Breast epithelium (tissue), 4 donors: ENCODE data around the gene FADD. TPM values are rescaled to one million over a fixed set of nuclear protein-coding genes. Genes with fewer than 3 reads are reported as not detected.

Experiments
- DNase-seq, 2 donors: peaks; one replicate each; pipeline ENCODE4 v3.0.0-alpha.2; 2019; ENCODE audit warnings: low spot score in 2 of 2
- H3K27ac ChIP-seq, 2 donors: fragments of 200-600 bp; sonication (generic) in 1 of 2; one replicate each; pipeline ENCODE4 v1.5.1; 2016 to 2019; ENCODE audit warnings: mild to moderate bottlenecking in 1 of 2
- H3K27me3 ChIP-seq, 2 donors: fragments of 200-600 bp; sonication (generic) in 1 of 2; one replicate each; pipeline versions ENCODE4 v1.5.1 to v1.6.0; 2017 to 2019; ENCODE audit warnings: control low read depth in 1 of 2, mild to moderate bottlenecking in 1 of 2
- H3K36me3 ChIP-seq: fragments of 200-600 bp; one replicate; pipeline ENCODE4 v1.5.1; 2019
- H3K4me1 ChIP-seq, 2 donors: fragments of 200-600 bp; sonication (generic); one replicate each; pipeline ENCODE4 v1.5.1; 2016 to 2019; ENCODE audit warnings: control low read depth in 1 of 2
- H3K4me3 ChIP-seq, 3 donors: fragments of 200-600 bp; sonication (generic); 1 replicate in 2 of 3; 2 replicates in 1 of 3; pipeline ENCODE4 v1.5.1; 2016 to 2019; ENCODE audit warnings: mild to moderate bottlenecking in 3 of 3, moderate library complexity in 2 of 3
- H3K9me3 ChIP-seq, 2 donors: fragments of 200-600 bp; sonication (generic) in 1 of 2; one replicate each; pipeline ENCODE4 v1.5.1; 2016 to 2019; ENCODE audit warnings: control low read depth in 1 of 2
- POLR2A ChIP-seq: fragments of 450-650 bp; IDR thresholded peaks from one replicate; pipeline ENCODE4 v1.6.1; 2016; ENCODE audit warnings: antibody characterized with exemption, mild to moderate bottlenecking, moderate library complexity
- POLR2AphosphoS5 ChIP-seq, 3 donors: sonication (generic); formaldehyde crosslinking; IDR thresholded peaks; one replicate each; pipeline ENCODE4 v1.6.1; 2017; ENCODE audit warnings: antibody characterized with exemption in 3 of 3
- intact Hi-C: fragments of 100-400 bp; cut with DNase I; formaldehyde crosslinking; loops from one replicate; pipeline ENCODE4 v1.15.1; 2023; ENCODE audit warnings: low total_unique reads
- total RNA-seq, 3 donors: library from RNA; depleted of rRNA; stranded (reverse); fragments of >200 nt; gene quantifications; one replicate each; pipeline ENCODE4 v1.1.0, GENCODE V29; 2016
- TF ChIP-seq, protein P1 (sequence below), 3 donors: fragments of 450-650 bp; IDR thresholded peaks; one replicate each; pipeline ENCODE4 v1.5.1; 2016 to 2017; ENCODE audit warnings: antibody characterized with exemption in 3 of 3, mild to moderate bottlenecking in 3 of 3, moderate library complexity in 3 of 3

Gene FADD
- total RNA-seq, 3 donors from 2014 or later = 17.6 to 33.1 (median 30.2) TPM

DNA sequence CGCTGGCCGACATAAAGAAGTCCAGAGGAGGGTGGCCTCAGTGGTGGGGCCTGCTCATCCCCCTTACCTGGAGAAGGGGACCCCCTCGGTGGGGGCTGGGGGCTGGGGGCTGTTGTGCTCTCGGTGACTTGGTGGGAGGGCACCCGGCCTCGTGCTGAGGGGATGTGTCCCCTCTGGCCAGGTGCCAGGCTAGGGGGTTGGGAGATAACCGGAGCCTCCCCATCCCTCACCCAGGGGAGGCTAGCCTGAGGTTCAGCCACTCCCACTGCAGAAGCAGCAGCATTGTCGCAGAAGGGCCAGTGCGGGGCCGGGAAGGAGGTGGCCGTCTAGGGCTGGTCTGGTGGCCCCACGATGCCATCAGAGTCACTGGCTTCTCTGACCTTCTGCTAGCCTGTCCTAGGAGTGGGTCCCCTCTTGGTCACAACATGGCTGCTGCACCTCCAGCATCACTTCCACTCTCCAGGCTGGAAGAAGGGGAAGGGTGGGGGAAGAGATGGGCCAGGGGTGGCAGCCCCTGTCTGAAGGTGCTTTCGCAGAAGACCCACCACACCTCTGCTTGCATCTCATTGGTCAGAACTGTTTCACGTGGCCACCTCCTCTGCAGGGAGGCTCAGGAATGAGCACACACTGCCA, 44.2 kb upstream of the FADD start:
- H3K36me3 ChIP-seq = no peaks in the 10 kb centered on the region
- H3K27me3 ChIP-seq = no peaks in the 10 kb centered on the region
- TF ChIP-seq POLR2A = no peak
- TF ChIP-seq POLR2AphosphoS5 (IDR thresholded peaks at IDR 0.05) = no peak
- TF ChIP-seq, protein P1, sequence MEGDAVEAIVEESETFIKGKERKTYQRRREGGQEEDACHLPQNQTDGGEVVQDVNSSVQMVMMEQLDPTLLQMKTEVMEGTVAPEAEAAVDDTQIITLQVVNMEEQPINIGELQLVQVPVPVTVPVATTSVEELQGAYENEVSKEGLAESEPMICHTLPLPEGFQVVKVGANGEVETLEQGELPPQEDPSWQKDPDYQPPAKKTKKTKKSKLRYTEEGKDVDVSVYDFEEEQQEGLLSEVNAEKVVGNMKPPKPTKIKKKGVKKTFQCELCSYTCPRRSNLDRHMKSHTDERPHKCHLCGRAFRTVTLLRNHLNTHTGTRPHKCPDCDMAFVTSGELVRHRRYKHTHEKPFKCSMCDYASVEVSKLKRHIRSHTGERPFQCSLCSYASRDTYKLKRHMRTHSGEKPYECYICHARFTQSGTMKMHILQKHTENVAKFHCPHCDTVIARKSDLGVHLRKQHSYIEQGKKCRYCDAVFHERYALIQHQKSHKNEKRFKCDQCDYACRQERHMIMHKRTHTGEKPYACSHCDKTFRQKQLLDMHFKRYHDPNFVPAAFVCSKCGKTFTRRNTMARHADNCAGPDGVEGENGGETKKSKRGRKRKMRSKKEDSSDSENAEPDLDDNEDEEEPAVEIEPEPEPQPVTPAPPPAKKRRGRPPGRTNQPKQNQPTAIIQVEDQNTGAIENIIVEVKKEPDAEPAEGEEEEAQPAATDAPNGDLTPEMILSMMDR (IDR thresholded peaks at IDR 0.05) = no peak
- H3K4me3 ChIP-seq = no peak overlapping the region
- H3K9me3 ChIP-seq = no peaks in the 10 kb centered on the region
- peaks cover 6 to 11% of the 10 kb centered on the region in 2 donors for H3K4me1 ChIP-seq
- no peak for DNase-seq
- H3K27ac ChIP-seq = peak overlapping the region; percentile 76 to 80
- intact Hi-C loops = no loop called here

DNA sequence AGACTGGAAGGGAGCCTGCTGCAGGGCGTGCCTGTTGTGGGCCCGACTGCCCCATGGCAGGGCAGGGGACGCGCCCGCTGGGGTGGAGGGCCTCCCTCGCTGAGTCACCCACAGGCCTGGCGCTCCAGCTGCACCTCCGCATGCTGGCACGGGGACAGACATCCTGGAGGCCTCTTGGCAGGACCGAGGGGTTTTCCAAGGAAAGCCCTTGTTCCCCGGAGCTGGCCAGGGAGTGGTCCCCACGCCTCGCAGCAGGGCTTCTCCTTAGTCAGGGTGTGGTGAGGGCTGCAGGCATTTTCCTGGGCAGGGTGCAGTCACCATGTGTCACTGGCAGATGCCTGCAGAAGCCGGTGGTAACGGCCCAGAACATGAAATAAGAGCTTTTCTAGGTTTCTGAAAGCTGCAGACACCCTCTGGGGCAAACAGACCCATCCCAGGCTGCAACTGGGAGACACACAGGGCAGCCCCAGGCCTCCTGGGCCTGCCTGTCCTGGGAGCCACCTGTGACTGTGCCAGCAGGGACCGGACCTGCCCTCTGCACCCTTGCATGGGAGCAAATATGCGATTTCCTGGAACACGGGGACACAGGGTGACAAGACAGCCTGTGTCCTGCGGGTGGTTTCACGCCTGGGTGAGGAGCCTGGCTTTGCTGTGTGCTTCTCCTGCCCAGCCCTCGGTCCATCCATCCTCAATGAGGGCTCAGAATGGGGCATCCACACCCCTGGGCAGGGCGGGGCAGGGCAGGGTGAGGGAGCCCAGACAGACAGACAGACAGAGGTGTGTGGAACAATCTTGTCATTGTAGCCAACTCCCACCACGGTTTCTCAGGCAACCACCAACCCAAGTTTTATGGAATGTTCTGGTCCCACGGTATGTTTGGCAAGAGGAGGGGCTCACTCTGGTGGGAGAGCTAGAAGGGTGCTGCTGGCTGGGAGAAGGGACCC, 43.2 kb upstream of the FADD start:
- no peak overlapping the region for H3K4me3 ChIP-seq
- intact Hi-C loops = no loop called here
- peak; percentile 81 to 86 for DNase-seq
- H3K27me3 ChIP-seq = no peaks in the 10 kb centered on the region
- TF ChIP-seq POLR2A (no peak), POLR2AphosphoS5 (IDR thresholded peaks at IDR 0.05) (peak in 2 of 3 donors; percentile 29 to 60)
- peaks cover 6 to 7% of the 10 kb centered on the region in 2 donors for H3K4me1 ChIP-seq
- no peaks in the 10 kb centered on the region for H3K36me3 ChIP-seq
- peak overlapping the region; percentile 76 to 80 for H3K27ac ChIP-seq
- H3K9me3 ChIP-seq = no peaks in the 10 kb centered on the region

DNA sequence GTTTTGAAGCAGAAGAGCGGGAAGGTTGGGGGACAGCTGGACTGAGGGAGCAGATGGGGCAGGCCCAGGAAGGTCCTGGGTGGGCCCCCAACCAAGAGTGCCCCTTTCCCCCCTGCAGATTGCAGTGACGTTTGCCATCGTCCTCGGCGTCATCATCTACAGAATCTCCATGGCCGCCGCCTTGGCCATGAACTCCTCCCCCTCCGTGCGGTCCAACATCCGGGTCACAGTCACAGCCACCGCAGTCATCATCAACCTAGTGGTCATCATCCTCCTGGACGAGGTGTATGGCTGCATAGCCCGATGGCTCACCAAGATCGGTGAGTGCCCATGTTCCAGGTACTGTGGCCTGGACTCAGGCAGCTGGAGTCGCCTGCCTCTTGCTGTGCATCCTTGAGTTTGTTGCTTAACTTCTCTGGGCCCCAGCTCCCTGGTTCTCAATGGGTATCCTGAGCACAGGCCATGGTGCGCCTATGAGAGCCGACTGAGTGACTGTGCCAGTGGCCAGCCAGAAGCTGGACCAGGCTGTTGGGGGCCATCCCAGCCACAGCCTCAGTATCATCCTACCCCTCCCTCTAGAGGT, 42.0 kb upstream of the FADD start:
- H3K4me1 ChIP-seq = peaks cover 6% of the 10 kb centered on the region in 2 donors
- H3K27me3 ChIP-seq = no peaks in the 10 kb centered on the region
- no peak for TF ChIP-seq POLR2AphosphoS5 (IDR thresholded peaks at IDR 0.05)
- TF ChIP-seq POLR2A = no peak
- TF ChIP-seq, protein P1 (IDR thresholded peaks at IDR 0.05) = no peak
- H3K27ac ChIP-seq = peak overlapping the region; percentile 9 to 80
- DNase-seq = no peak
- no peak overlapping the region for H3K4me3 ChIP-seq
- H3K9me3 ChIP-seq = no peaks in the 10 kb centered on the region
- intact Hi-C loops = no loop called here
- no peaks in the 10 kb centered on the region for H3K36me3 ChIP-seq

DNA sequence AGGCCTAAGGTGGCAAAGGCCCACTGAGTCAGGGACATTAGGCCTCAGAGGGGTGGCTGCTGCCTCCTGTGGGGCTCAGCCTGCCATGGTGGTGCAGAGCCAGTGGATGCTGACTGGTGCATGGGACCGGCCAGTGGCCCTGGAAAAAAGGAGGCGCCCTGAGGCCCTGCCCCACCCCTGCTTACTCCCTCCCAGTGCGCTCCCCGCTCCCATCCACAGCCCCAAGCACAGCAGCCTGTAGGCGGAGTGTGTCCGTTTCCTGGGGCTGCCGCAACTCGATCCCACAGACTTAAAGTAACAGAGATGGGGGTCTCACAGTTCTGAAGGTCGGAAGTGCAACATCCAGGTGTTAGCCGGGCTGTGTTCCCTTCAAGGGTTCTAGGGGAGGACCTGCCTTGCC, 38.4 kb upstream of the FADD start:
- no peak for DNase-seq
- H3K36me3 ChIP-seq = no peaks in the 10 kb centered on the region
- intact Hi-C loops = no loop called here
- H3K4me1 ChIP-seq = peaks cover 5 to 8% of the 10 kb centered on the region in 2 donors
- H3K27ac ChIP-seq = peak overlapping the region in 1 of 2 donors; percentile 14
- no peaks in the 10 kb centered on the region for H3K9me3 ChIP-seq
- no peak overlapping the region for H3K4me3 ChIP-seq
- TF ChIP-seq, protein P1 (IDR thresholded peaks at IDR 0.05) = no peak
- TF ChIP-seq POLR2AphosphoS5 (IDR thresholded peaks at IDR 0.05) = no peak
- TF ChIP-seq POLR2A = no peak
- H3K27me3 ChIP-seq = no peaks in the 10 kb centered on the region

DNA sequence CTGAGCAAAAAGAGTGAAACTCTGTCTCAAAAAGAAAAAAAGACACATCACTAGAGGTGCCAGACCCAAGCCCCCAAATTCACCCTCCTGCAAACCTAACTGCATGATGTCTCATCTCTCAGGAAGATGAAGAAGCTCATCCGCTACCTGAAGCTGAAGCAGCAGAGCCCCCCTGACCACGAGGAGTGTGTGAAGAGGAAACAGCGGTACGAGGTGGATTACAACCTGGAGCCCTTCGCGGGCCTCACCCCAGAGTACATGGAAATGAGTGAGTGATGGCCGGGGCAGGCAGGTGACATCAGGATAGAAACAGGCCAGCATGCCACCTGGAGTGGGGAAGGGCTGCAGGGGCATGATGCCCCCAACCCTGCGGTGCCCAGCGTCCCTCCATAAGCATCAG, 36.0 kb upstream of the FADD start:
- H3K4me1 ChIP-seq = peaks cover 0 to 10% of the 10 kb centered on the region in 2 donors
- no peak for DNase-seq
- H3K27ac ChIP-seq = peak overlapping the region in 1 of 2 donors; percentile 91
- no peaks in the 10 kb centered on the region for H3K27me3 ChIP-seq
- TF ChIP-seq POLR2A (no peak), POLR2AphosphoS5 (IDR thresholded peaks at IDR 0.05) (no peak)
- TF ChIP-seq, protein P1 (IDR thresholded peaks at IDR 0.05) = no peak
- H3K4me3 ChIP-seq = no peak overlapping the region
- H3K9me3 ChIP-seq = no peaks in the 10 kb centered on the region
- intact Hi-C loops = no loop called here
- H3K36me3 ChIP-seq = no peaks in the 10 kb centered on the region
